Cardiac fibroblast (primary cell): ENCODE measurements around the gene NEK4.

Experiments used
- DNase-seq, 2 donors: peaks; one replicate each; pipeline versions ENCODE4 v3.0.0 to v3.0.0-alpha.2; 2010; ENCODE audit warnings: low read depth in 2 of 2
- H3K4me3 ChIP-seq, 2 donors: replicated peaks in 1 of 2; 1 replicate in 1 of 2; 2 replicates in 1 of 2; pipeline ENCODE4 v1.5.1; 2011; ENCODE audit warnings: low read depth in 2 of 2, low read length in 2 of 2, mild to moderate bottlenecking in 2 of 2, moderate library complexity in 1 of 2
- TF ChIP-seq, protein P1 (sequence below): IDR thresholded peaks from one replicate; pipeline ENCODE4 v1.5.1; 2011; ENCODE audit warnings: low read depth, mild to moderate bottlenecking, low read length, inconsistent platforms

Gene NEK4

GRCh38 chr3:52714335-52715302, 56.1 kb downstream of the NEK4 start:
- TF ChIP-seq, protein P1, sequence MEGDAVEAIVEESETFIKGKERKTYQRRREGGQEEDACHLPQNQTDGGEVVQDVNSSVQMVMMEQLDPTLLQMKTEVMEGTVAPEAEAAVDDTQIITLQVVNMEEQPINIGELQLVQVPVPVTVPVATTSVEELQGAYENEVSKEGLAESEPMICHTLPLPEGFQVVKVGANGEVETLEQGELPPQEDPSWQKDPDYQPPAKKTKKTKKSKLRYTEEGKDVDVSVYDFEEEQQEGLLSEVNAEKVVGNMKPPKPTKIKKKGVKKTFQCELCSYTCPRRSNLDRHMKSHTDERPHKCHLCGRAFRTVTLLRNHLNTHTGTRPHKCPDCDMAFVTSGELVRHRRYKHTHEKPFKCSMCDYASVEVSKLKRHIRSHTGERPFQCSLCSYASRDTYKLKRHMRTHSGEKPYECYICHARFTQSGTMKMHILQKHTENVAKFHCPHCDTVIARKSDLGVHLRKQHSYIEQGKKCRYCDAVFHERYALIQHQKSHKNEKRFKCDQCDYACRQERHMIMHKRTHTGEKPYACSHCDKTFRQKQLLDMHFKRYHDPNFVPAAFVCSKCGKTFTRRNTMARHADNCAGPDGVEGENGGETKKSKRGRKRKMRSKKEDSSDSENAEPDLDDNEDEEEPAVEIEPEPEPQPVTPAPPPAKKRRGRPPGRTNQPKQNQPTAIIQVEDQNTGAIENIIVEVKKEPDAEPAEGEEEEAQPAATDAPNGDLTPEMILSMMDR = no peak
- no peak for DNase-seq
- no peak overlapping the region for H3K4me3 ChIP-seq

- H3K4me3 ChIP-seq = no peak overlapping the region
- no peak for DNase-seq
- TF ChIP-seq, protein P1 = no peak
These were observed 58.2 kb downstream of the NEK4 start for GRCh38 chr3:52712291-52713212.

DNA sequence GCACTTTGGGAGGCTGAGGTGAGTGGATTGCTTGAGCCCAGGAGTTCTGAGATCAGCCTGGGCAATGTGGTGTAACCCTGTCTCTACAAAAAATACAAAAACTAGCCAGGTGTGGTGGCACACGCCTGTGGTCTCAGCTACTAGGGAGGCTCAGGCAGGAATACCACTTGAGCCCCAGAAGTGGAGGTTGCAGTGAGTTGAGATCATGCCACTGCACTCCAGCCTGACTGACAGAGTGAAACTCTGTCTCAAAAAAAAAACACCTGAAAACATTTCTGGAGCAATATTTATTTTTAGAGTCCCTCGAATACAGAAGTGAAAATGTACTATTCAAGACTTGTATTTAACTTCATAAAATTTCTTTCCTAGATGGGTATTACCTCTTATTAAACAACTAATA, 60.2 kb downstream of the NEK4 start:
- TF ChIP-seq, protein P1 = no peak
- H3K4me3 ChIP-seq = no peak overlapping the region
- no peak for DNase-seq

- DNase-seq = no peak
- H3K4me3 ChIP-seq = peak overlapping the region in 1 of 2 donors; percentile 97
- TF ChIP-seq, protein P1 = no peak
These were observed 63.2 kb downstream of the NEK4 start for GRCh38 chr3:52707585-52707984.

GRCh38 chr3:52705688-52706686, 64.8 kb downstream of the NEK4 start, which contains the start of the genes GLT8D1 and SPCS1:
Gene GLT8D1 (minus strand): TSS chr3:52705791. CDS start chr3:52700460, 5,331 bp downstream.
Gene SPCS1 (plus strand): TSS chr3:52706106. CDS start chr3:52706247, 141 bp downstream.
- TF ChIP-seq, protein P1 = no peak
- peak; percentile 89 for DNase-seq

GRCh38 chr3:52705438-52705687, 65.4 kb downstream of the NEK4 start:
- TF ChIP-seq, protein P1 = no peak

More at GRCh38 chr3:52705688-52706686, 64.8 kb downstream of the NEK4 start, which contains the start of the genes GLT8D1 and SPCS1:
- peak within 1 kb of the TSS; percentile 85 to 97 for H3K4me3 ChIP-seq

More at GRCh38 chr3:52705438-52705687, 65.4 kb downstream of the NEK4 start:
- no peak for DNase-seq
- H3K4me3 ChIP-seq = peak overlapping the region; percentile 85 to 97
